K562 (cell line): ENCODE measurements around the gene TCEAL4. TPM values are rescaled to one million over a fixed set of nuclear protein-coding genes. Genes with fewer than 3 reads are reported as not detected.

Experiments used
- BACH1 ChIP-seq: fragments of 200-800 bp; sonication (Bioruptor generic); IDR thresholded peaks from 2 replicates; pipeline ENCODE4 v1.6.1; 2016; ENCODE audit warnings: missing genetic modification characterization, missing compliant biosample characterization
- MAFK ChIP-seq: IDR thresholded peaks from 2 replicates; pipeline ENCODE4 v1.6.1; 2011; ENCODE audit warnings: low read length, improper control_type of control experiment
- PHF20 ChIP-seq: fragments of 450-650 bp; IDR thresholded peaks from 2 replicates; pipeline ENCODE4 v1.6.1; 2018; ENCODE audit not compliant: partially characterized antibody
- SAFB ChIP-seq: fragments of 200-400 bp; formaldehyde crosslinking; IDR thresholded peaks from 2 replicates; pipeline ENCODE4 v1.6.1; 2017; ENCODE audit warnings: low read depth, low read length, borderline replicate concordance
- ZNF12 ChIP-seq: sonication (generic); formaldehyde crosslinking; IDR thresholded peaks from 2 replicates; pipeline ENCODE4 v1.4.0; 2020; ENCODE audit warnings: mild to moderate bottlenecking, missing genetic modification reagents
- ZNF121 ChIP-seq: sonication (generic); formaldehyde crosslinking; conservative IDR thresholded peaks from 2 replicates; pipeline ENCODE4 v1.8.0; 2022; ENCODE audit warnings: missing genetic modification reagents
- polyA plus RNA-seq, 8 experiments: library from polyadenylated mRNA; depleted of rRNA in 4 of 8; stranded (reverse) in 5 of 8; unstranded in 3 of 8; fragments of >200 nt; fragmentation: Nextera tagmentation in 2 of 8; fragmentation: Illumina TruSeq in 1 of 8; extraction: Ambion mirVana in 2 of 8; extraction: Trizol in 1 of 8; gene quantifications; 2 replicates each; pipeline versions ENCODE4 v1.2.1 to v1.2.3, GENCODE V29; 2011 to 2014; ENCODE audit warnings: inconsistent platforms in 1 of 8, missing spikeins in 1 of 8
- total RNA-seq, 7 experiments: library from RNA; depleted of rRNA in 6 of 7; stranded (reverse); fragments of >200 nt in 6 of 7; fragmentation: Illumina TruSeq in 2 of 7; extraction: Trizol in 2 of 7; gene quantifications; 2 replicates each; pipeline versions ENCODE4 v1.2.1 to v1.2.3, GENCODE V29; 2011 to 2021; ENCODE audit warnings: low replicate concordance in 1 of 7
- TF ChIP-seq, protein P1 (sequence below): fragments of 200-600 bp; sonication (generic); IDR thresholded peaks from one replicate; pipeline ENCODE4 v1.6.1; 2012; ENCODE audit warnings: mild to moderate bottlenecking, low read depth, low read length, inconsistent platforms

TCEAL4 gene
- total and polyA plus RNA-seq, 9 of the 15 experiments (the other 6 are each of a cell fraction or from before 2014, with no cell fraction given) = 0.36 to 12.3 (median 7.9) TPM

DNA sequence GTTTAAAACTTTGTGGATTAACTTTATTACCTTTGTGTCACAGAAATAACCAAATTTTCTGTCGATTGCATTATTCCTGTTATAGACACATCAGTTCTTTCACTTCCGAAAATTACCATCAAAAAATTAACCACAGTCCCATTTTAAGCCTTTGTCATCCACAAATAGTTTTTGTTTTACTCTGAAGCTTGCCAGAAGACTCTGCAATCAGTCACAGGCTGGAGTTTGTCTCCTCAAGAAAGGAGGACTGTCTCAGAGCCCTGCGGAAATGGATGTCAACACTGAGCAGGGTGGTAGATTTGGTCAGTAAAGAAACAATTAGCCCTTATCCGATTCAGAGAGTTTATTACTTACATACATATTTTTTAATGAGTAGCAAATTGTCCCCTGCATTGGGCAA lies 20.1 kb upstream of the TCEAL4 start (continued):
- TF ChIP-seq, protein P1, sequence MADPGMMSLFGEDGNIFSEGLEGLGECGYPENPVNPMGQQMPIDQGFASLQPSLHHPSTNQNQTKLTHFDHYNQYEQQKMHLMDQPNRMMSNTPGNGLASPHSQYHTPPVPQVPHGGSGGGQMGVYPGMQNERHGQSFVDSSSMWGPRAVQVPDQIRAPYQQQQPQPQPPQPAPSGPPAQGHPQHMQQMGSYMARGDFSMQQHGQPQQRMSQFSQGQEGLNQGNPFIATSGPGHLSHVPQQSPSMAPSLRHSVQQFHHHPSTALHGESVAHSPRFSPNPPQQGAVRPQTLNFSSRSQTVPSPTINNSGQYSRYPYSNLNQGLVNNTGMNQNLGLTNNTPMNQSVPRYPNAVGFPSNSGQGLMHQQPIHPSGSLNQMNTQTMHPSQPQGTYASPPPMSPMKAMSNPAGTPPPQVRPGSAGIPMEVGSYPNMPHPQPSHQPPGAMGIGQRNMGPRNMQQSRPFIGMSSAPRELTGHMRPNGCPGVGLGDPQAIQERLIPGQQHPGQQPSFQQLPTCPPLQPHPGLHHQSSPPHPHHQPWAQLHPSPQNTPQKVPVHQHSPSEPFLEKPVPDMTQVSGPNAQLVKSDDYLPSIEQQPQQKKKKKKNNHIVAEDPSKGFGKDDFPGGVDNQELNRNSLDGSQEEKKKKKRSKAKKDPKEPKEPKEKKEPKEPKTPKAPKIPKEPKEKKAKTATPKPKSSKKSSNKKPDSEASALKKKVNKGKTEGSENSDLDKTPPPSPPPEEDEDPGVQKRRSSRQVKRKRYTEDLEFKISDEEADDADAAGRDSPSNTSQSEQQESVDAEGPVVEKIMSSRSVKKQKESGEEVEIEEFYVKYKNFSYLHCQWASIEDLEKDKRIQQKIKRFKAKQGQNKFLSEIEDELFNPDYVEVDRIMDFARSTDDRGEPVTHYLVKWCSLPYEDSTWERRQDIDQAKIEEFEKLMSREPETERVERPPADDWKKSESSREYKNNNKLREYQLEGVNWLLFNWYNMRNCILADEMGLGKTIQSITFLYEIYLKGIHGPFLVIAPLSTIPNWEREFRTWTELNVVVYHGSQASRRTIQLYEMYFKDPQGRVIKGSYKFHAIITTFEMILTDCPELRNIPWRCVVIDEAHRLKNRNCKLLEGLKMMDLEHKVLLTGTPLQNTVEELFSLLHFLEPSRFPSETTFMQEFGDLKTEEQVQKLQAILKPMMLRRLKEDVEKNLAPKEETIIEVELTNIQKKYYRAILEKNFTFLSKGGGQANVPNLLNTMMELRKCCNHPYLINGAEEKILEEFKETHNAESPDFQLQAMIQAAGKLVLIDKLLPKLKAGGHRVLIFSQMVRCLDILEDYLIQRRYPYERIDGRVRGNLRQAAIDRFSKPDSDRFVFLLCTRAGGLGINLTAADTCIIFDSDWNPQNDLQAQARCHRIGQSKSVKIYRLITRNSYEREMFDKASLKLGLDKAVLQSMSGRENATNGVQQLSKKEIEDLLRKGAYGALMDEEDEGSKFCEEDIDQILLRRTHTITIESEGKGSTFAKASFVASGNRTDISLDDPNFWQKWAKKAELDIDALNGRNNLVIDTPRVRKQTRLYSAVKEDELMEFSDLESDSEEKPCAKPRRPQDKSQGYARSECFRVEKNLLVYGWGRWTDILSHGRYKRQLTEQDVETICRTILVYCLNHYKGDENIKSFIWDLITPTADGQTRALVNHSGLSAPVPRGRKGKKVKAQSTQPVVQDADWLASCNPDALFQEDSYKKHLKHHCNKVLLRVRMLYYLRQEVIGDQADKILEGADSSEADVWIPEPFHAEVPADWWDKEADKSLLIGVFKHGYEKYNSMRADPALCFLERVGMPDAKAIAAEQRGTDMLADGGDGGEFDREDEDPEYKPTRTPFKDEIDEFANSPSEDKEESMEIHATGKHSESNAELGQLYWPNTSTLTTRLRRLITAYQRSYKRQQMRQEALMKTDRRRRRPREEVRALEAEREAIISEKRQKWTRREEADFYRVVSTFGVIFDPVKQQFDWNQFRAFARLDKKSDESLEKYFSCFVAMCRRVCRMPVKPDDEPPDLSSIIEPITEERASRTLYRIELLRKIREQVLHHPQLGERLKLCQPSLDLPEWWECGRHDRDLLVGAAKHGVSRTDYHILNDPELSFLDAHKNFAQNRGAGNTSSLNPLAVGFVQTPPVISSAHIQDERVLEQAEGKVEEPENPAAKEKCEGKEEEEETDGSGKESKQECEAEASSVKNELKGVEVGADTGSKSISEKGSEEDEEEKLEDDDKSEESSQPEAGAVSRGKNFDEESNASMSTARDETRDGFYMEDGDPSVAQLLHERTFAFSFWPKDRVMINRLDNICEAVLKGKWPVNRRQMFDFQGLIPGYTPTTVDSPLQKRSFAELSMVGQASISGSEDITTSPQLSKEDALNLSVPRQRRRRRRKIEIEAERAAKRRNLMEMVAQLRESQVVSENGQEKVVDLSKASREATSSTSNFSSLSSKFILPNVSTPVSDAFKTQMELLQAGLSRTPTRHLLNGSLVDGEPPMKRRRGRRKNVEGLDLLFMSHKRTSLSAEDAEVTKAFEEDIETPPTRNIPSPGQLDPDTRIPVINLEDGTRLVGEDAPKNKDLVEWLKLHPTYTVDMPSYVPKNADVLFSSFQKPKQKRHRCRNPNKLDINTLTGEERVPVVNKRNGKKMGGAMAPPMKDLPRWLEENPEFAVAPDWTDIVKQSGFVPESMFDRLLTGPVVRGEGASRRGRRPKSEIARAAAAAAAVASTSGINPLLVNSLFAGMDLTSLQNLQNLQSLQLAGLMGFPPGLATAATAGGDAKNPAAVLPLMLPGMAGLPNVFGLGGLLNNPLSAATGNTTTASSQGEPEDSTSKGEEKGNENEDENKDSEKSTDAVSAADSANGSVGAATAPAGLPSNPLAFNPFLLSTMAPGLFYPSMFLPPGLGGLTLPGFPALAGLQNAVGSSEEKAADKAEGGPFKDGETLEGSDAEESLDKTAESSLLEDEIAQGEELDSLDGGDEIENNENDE = no peak
- no peak for TF ChIP-seq ZNF12 (CRISPR knock-in tag)
- TF ChIP-seq MAFK = no peak
- TF ChIP-seq SAFB = no peak
- TF ChIP-seq BACH1 (tag) = no peak
- no peak for TF ChIP-seq PHF20
- no peak for TF ChIP-seq ZNF121 (CRISPR knock-in tag)
- TF ChIP-seq, all 486 proteins: peak for 0
